Adipose tissue (tissue), 3 donors: ENCODE data around the gene MT1B. TPM values are rescaled to one million over a fixed set of nuclear protein-coding genes. Genes with fewer than 3 reads are reported as not detected.

Experiments used
- H3K27ac ChIP-seq: one replicate; pipeline ENCODE4 v1.5.1; 2013; ENCODE audit warnings: low read depth, low read length
- WGBS, 3 donors: extraction: QIAGEN DNeasy Blood & Tissue Kit; methylation state at CpG; one replicate each; pipeline ENCODE4 v1.1.7; 2013; 5-methylcytosine and 5-hydroxymethylcytosine counted together
- polyA plus RNA-seq, 3 donors: library from polyadenylated mRNA; stranded (reverse); fragments of 200-250 nt; gene quantifications; one replicate each; pipeline ENCODE4 v1.2.3, GENCODE V29; 2013
- donor health status: healthy with polysubstance abuse.
- donor health status: Bipolar disorder and iron deficiency.
- donor health status: healthy.

Gene MT1B
- polyA plus RNA-seq, 3 donors = 9.3 TPM; not detected in 2

GRCh38 chr16:56700195-56700594, 48.5 kb downstream of the MT1B start:
- no peak overlapping the region for H3K27ac ChIP-seq
- WGBS, 3 donors = 7 to 100% (median 49%) methylated on average over 1 of the region's 1 CpG

GRCh38 chr16:56700631-56701030, 48.9 kb downstream of the MT1B start:
- WGBS, 3 donors = 93 to 100% (median 100%) methylated on average over 1 of the region's 1 CpG
- H3K27ac ChIP-seq = no peak overlapping the region

GRCh38 chr16:56701534-56701933, 49.8 kb downstream of the MT1B start:
- 86 to 90% (median 86%) methylated on average over 7 of the region's 7 CpGs for WGBS, 3 donors
- no peak overlapping the region for H3K27ac ChIP-seq

Other genes starting within 250 kb of the MT1B start
- gene AMFR, start 226.3 kb upstream of the MT1B start, polyA plus RNA-seq = 10 to 100 TPM; 36.6 to 47.3 (median 38.0) TPM
- 10 to 100 TPM; 34.2 to 40.4 (median 34.4) TPM for gene NUDT21, start 200.6 kb upstream of the MT1B start, polyA plus RNA-seq
- gene OGFOD1, start 200.3 kb upstream of the MT1B start, polyA plus RNA-seq = 10 to 100 TPM in 1 of 3 donors, 1 to 10 TPM in 2; 7.8 to 25.7 (median 9.2) TPM
- 10 to 100 TPM; 12.8 to 38.9 (median 21.3) TPM for gene BBS2, start 131.9 kb upstream of the MT1B start, polyA plus RNA-seq
- not detected for gene MT4, start 86.8 kb upstream of the MT1B start, polyA plus RNA-seq
- gene MT3, start 62.4 kb upstream of the MT1B start, polyA plus RNA-seq = 1 to 10 TPM in 2 of 3 donors, under 1 TPM in 1; 0.91 to 2.7 (median 1.8) TPM
- gene MT2A, start 43.3 kb upstream of the MT1B start, polyA plus RNA-seq = 1,000 to 10,000 TPM in 2 of 3 donors, 100 to 1,000 TPM in 1; 558 to 7,150 (median 3,647) TPM
- 1,000 to 10,000 TPM in 2 of 3 donors, 100 to 1,000 TPM in 1; 256 to 2,506 (median 1,432) TPM for gene MT1E, start 26.1 kb upstream of the MT1B start, polyA plus RNA-seq
- 1,000 to 10,000 TPM in 1 of 3 donors, 100 to 1,000 TPM in 2; 108 to 1,265 (median 551) TPM for gene MT1M, start 19.2 kb upstream of the MT1B start, polyA plus RNA-seq
- gene MT1A, start 13.2 kb upstream of the MT1B start, polyA plus RNA-seq = 1,000 to 10,000 TPM in 2 of 3 donors, 100 to 1,000 TPM in 1; 259 to 2,112 (median 1,254) TPM
- gene MT1F, start 6.1 kb downstream of the MT1B start, polyA plus RNA-seq = 100 to 1,000 TPM in 2 of 3 donors, 10 to 100 TPM in 1; 84.5 to 341 (median 130) TPM
- gene MT1G, start 16.2 kb downstream of the MT1B start, polyA plus RNA-seq = 1,000 to 10,000 TPM; 1,258 to 2,088 (median 1,548) TPM
- 10 to 100 TPM in 2 of 3 donors, 1 to 10 TPM in 1; 6.4 to 67.9 (median 60.5) TPM for gene MT1H, start 17.9 kb downstream of the MT1B start, polyA plus RNA-seq
- 1,000 to 10,000 TPM; 2,752 to 5,906 (median 2,980) TPM for gene MT1X, start 30.6 kb downstream of the MT1B start, polyA plus RNA-seq
- gene NUP93, start 78.2 kb downstream of the MT1B start, polyA plus RNA-seq = 10 to 100 TPM; 10.1 to 32.1 (median 19.8) TPM
- gene SLC12A3, start 213.3 kb downstream of the MT1B start, polyA plus RNA-seq = under 1 TPM in 2 of 3 donors, not detected in 1; 0.02 to 0.06 TPM